22Rv1 (cell line): Measurements from ENCODE around the gene KLF2.

Experiments
- CTCF ChIP-seq: fragments of 450-650 bp; IDR thresholded peaks from 2 replicates; pipeline ENCODE4 v1.5.1; 2017; ENCODE audit warnings: mild to moderate bottlenecking
- ZFX ChIP-seq: fragments of 450-650 bp; IDR thresholded peaks from 2 replicates; pipeline ENCODE4 v1.6.1; 2017; ENCODE audit warnings: antibody characterized with exemption, borderline replicate concordance

- no peak for TF ChIP-seq CTCF
- TF ChIP-seq ZFX, result no peak
Measured at GRCh38 chr19:16327501-16327900, 2.9 kb downstream of the KLF2 start.
